ENCODE data around the gene TCTN2. TPM values are rescaled to one million over a fixed set of nuclear protein-coding genes. Genes with fewer than 3 reads are reported as not detected.
A peak's percentile ranks its signal among the peaks of the same experiment; 100 is the strongest.

Gene TCTN2
- 9.6 and 11.8 TPM in 2 replicates for total RNA-seq (2021)
- Bru-seq, nascent RNA, result percentile 54 among the genes with signal in this experiment
- percentile 58 among the genes with signal in this experiment for BruChase-seq, experiment 1, labeled RNA remaining after a 2-hour chase
- percentile 61 among the genes with signal in this experiment for BruChase-seq, experiment 2, labeled RNA remaining after a 6-hour chase
- long read RNA-seq, partial matches to known transcripts, result 0 of 6 reads
- long read RNA-seq, other reads (novel, unspliced or antisense), result 6 of 6 reads

GRCh38 chr12:123670882-123671728 is at the start of gene TCTN2:
TCTN2 (plus strand) TSS chr12:123671113; CDS start chr12:123671241, 128 bp downstream.
- CTCF ChIA-PET, result no interaction called here
- peak; percentile 96 for DNase-seq (ENCODE audit: low spot score)
- Histone ChIP-seq H3K4me3 (ENCODE audit: low read depth, low read length, poor library complexity, severe bottlenecking) (peak within 1 kb of the TSS; percentile 70), H3K27ac (ENCODE audit: low read depth, low read length, poor library complexity, severe bottlenecking) (peak within 1 kb of the TSS; percentile 25), H3K36me3 (ENCODE audit: insufficient read depth, low read length, poor library complexity, severe bottlenecking) (peaks cover 3% of the 10 kb centered on the region), H3K27me3 (replicated peaks; ENCODE audit: insufficient read depth, low read depth, low read length, poor library complexity) (no peaks in the 10 kb centered on the region), H3K4me1 (ENCODE audit: insufficient read depth, low read length, poor library complexity, severe bottlenecking) (peaks cover 4% of the 10 kb centered on the region), H3K9me3 (ENCODE audit: low read depth, low read length, poor library complexity, severe bottlenecking) (no peaks in the 10 kb centered on the region)
- intact Hi-C loops (cut with micrococcal nuclease; ENCODE audit: unreplicated experiment), result no loop called here
- POLR2A ChIA-PET (ENCODE audit: low non-redundant PET), result no interaction called here
- TF ChIP-seq CTCF (conservative IDR thresholded peaks at IDR 0.05; ENCODE audit: low read depth, low read length) (no peak), EZH2 (IDR thresholded peaks at IDR 0.05; ENCODE audit: borderline replicate concordance, low read depth, low read length, poor library complexity, severe bottlenecking) (no peak)
- BruUV-seq (replicated peaks), result TSS peak; percentile 49

GRCh38 chr12:123621619-123622530 is 49.0 kb upstream of the TCTN2 start:
- Histone ChIP-seq H3K36me3 (ENCODE audit: insufficient read depth, low read length, poor library complexity, severe bottlenecking) (peaks cover 90% of the 10 kb centered on the region), H3K27ac (ENCODE audit: low read depth, low read length, poor library complexity, severe bottlenecking) (no peak overlapping the region), H3K4me3 (ENCODE audit: low read depth, low read length, poor library complexity, severe bottlenecking) (no peak overlapping the region), H3K9me3 (ENCODE audit: low read depth, low read length, poor library complexity, severe bottlenecking) (no peaks in the 10 kb centered on the region), H3K4me1 (ENCODE audit: insufficient read depth, low read length, poor library complexity, severe bottlenecking) (no peaks in the 10 kb centered on the region), H3K27me3 (replicated peaks; ENCODE audit: insufficient read depth, low read depth, low read length, poor library complexity) (no peaks in the 10 kb centered on the region)
- no TSS peak for BruUV-seq (replicated peaks)
- TF ChIP-seq CTCF (conservative IDR thresholded peaks at IDR 0.05; ENCODE audit: low read depth, low read length) (no peak), EZH2 (IDR thresholded peaks at IDR 0.05; ENCODE audit: borderline replicate concordance, low read depth, low read length, poor library complexity, severe bottlenecking) (no peak)
- CTCF ChIA-PET, result no interaction called here
- no peak for DNase-seq (ENCODE audit: low spot score)
- POLR2A ChIA-PET (ENCODE audit: low non-redundant PET), result no interaction called here
- intact Hi-C loops (cut with micrococcal nuclease; ENCODE audit: unreplicated experiment), result no loop called here

GRCh38 chr12:123633379-123634141 is 37.4 kb upstream of the TCTN2 start, which contains the start of the genes EIF2B1 and GTF2H3:
EIF2B1 (minus strand) TSS chr12:123633686; CDS start chr12:123633557, 129 bp downstream.
GTF2H3 (plus strand) TSS chr12:123633829; CDS start chr12:123633860, 31 bp downstream.
- peak; percentile 98 for DNase-seq (ENCODE audit: low spot score)
- Histone ChIP-seq H3K9me3 (ENCODE audit: low read depth, low read length, poor library complexity, severe bottlenecking) (no peaks in the 10 kb centered on the region), H3K27ac (ENCODE audit: low read depth, low read length, poor library complexity, severe bottlenecking) (peak within 1 kb of the TSS; percentile 76), H3K4me3 (ENCODE audit: low read depth, low read length, poor library complexity, severe bottlenecking) (peak within 1 kb of the TSS; percentile 58), H3K36me3 (ENCODE audit: insufficient read depth, low read length, poor library complexity, severe bottlenecking) (peaks cover 26% of the 10 kb centered on the region), H3K4me1 (ENCODE audit: insufficient read depth, low read length, poor library complexity, severe bottlenecking) (no peaks in the 10 kb centered on the region), H3K27me3 (replicated peaks; ENCODE audit: insufficient read depth, low read depth, low read length, poor library complexity) (no peaks in the 10 kb centered on the region)
- intact Hi-C loops (cut with micrococcal nuclease; ENCODE audit: unreplicated experiment), result no loop called here
- CTCF ChIA-PET, result no interaction called here
- POLR2A ChIA-PET (ENCODE audit: low non-redundant PET), result no interaction called here
- TF ChIP-seq CTCF (conservative IDR thresholded peaks at IDR 0.05; ENCODE audit: low read depth, low read length) (no peak), EZH2 (IDR thresholded peaks at IDR 0.05; ENCODE audit: borderline replicate concordance, low read depth, low read length, poor library complexity, severe bottlenecking) (no peak)
- BruUV-seq (replicated peaks), result no TSS peak
